NCI-H748 treated with DMSO at 0.1 percent for 48 hours (cell line): ENCODE data around the gene BBS2.

ENCODE experiments used
- DNase-seq: peaks from one replicate; lab custom pipeline; 2025; lab: John Stamatoyannopoulos, UW

BBS2 gene

GRCh38 chr16:56519459-56520250, at the start of gene BBS2:
TSS of gene BBS2 (minus strand) at chr16:56520024. CDS start at chr16:56519862, 162 bp downstream.
- peak; percentile 48 for DNase-seq

GRCh38 chr16:56564793-56565477, 45.1 kb upstream of the BBS2 start, which contains the start of gene MT4:
TSS of gene MT4 (plus strand) at chr16:56565073. CDS start at chr16:56565129, 56 bp downstream.
- no peak for DNase-seq

GRCh38 chr16:56561126-56561525, 41.3 kb upstream of the BBS2 start:
- no peak for DNase-seq

- DNase-seq: no peak
These were observed 40.6 kb upstream of the BBS2 start for GRCh38 chr16:56560447-56560846.

- no peak for DNase-seq
These were observed 39.3 kb upstream of the BBS2 start for GRCh38 chr16:56559109-56559508.

GRCh38 chr16:56558024-56558747, 38.4 kb upstream of the BBS2 start:
- no peak for DNase-seq

GRCh38 chr16:56554441-56554840, 34.6 kb upstream of the BBS2 start:
- no peak for DNase-seq

GRCh38 chr16:56551796-56552738, 32.2 kb upstream of the BBS2 start:
- DNase-seq: no peak

GRCh38 chr16:56549744-56550385, 30.0 kb upstream of the BBS2 start:
- DNase-seq: no peak

- DNase-seq: no peak
These were observed 29.3 kb upstream of the BBS2 start for GRCh38 chr16:56549161-56549560.

GRCh38 chr16:56547949-56548567, 28.2 kb upstream of the BBS2 start:
- DNase-seq: no peak

- DNase-seq: no peak
These were observed 27.5 kb upstream of the BBS2 start for GRCh38 chr16:56547120-56547948.

GRCh38 chr16:56542039-56542438, 22.2 kb upstream of the BBS2 start:
- no peak for DNase-seq

- DNase-seq: no peak
These were observed 19.8 kb upstream of the BBS2 start for GRCh38 chr16:56539656-56540055.

- no peak for DNase-seq
These were observed 18.5 kb upstream of the BBS2 start for GRCh38 chr16:56538331-56538730.

GRCh38 chr16:56534847-56535383, 15.1 kb upstream of the BBS2 start:
- DNase-seq: no peak

GRCh38 chr16:56532714-56533113, 12.9 kb upstream of the BBS2 start:
- DNase-seq: no peak

GRCh38 chr16:56530872-56531271, 11.0 kb upstream of the BBS2 start:
- DNase-seq: no peak

GRCh38 chr16:56525236-56525635, 5.4 kb upstream of the BBS2 start:
- DNase-seq: no peak

- no peak for DNase-seq
These were observed 390 bp upstream of the BBS2 start for GRCh38 chr16:56520251-56520577.
